Measurements from ENCODE around the gene NKAIN2. TPM values are rescaled to one million over a fixed set of nuclear protein-coding genes. Genes with fewer than 3 reads are reported as not detected.
A peak's percentile ranks its signal among the peaks of the same experiment; 100 is the strongest.

Gene NKAIN2
- total and polyA plus RNA-seq, 9 of the 15 experiments (the other 6 are each of a cell fraction or from before 2014, with no cell fraction given) = not detected

GRCh38 chr6:124755321-124755720 lies 951.7 kb downstream of the NKAIN2 start:
- no peak overlapping the region for H3K4me3 ChIP-seq
- WGBS (ENCODE audit: insufficient coverage, low coverage, missing lambda C conversion rate) = 4% methylated on average over 2 of the region's 2 CpGs
- no peak for ATAC-seq
- intact Hi-C loops (cut with micrococcal nuclease) = no loop called here
- H3K79me2 ChIP-seq (ENCODE audit: control insufficient read depth, insufficient read depth, low read length) = no peaks in the 10 kb centered on the region
- no peak for DNase-seq (ENCODE audit: extremely low read depth in 1 of 4, low spot score in 3 of 4)
- peak; percentile 58 for TF ChIP-seq ZNF146 (CRISPR knock-in tag; IDR thresholded peaks at IDR 0.05; ENCODE audit: unreplicated experiment)
- TF ChIP-seq MEF2A (IDR thresholded peaks at IDR 0.05; ENCODE audit: control insufficient read depth, low read depth, low read length) = no peak
- no peaks in the 10 kb centered on the region for H3K9me3 ChIP-seq (replicated peaks; ENCODE audit: control insufficient read depth, insufficient read depth, low read depth, low read length)
- H3K27ac ChIP-seq (ENCODE audit: extremely low read depth, low read depth, low read length) = no peak overlapping the region
- H2AFZ ChIP-seq (ENCODE audit: low read depth, low read length) = no peak overlapping the region
- no peaks in the 10 kb centered on the region for H3K36me3 ChIP-seq (ENCODE audit: control insufficient read depth, insufficient read depth, low read length)
- H3K27me3 ChIP-seq (ENCODE audit: control insufficient read depth in 2 of 2, insufficient read depth in 2 of 2, low read length in 2 of 2) = no peaks in the 10 kb centered on the region
- no peak for FAIRE-seq
- no peaks in the 10 kb centered on the region for H4K20me1 ChIP-seq (replicated peaks; ENCODE audit: control insufficient read depth, insufficient read depth, low read length)
- ChIA-PET POLR2A (no interaction called here), CTCF (ENCODE audit: low intra/inter-chr PET ratio) (interaction anchor here (0.7 kb wide), 1 partner anchor 558 kb away, joined by 3 read pairs; no protein-coding TSS in a partner anchor)
- no peaks in the 10 kb centered on the region for H3K4me1 ChIP-seq (replicated peaks in 1 of 2; ENCODE audit: control insufficient read depth in 2 of 2, insufficient read depth in 2 of 2, low read length in 2 of 2)
- H3K9ac ChIP-seq (ENCODE audit: insufficient read depth in 1 of 2, low read depth in 2 of 2, low read length in 2 of 2) = no peak overlapping the region
- in situ Hi-C loops (cut with MboI) = no loop called here
- H3K9me1 ChIP-seq (ENCODE audit: control insufficient read depth, insufficient read depth, low read length) = no peaks in the 10 kb centered on the region
- BruUV-seq (replicated peaks) = no TSS peak
- H3K4me2 ChIP-seq (ENCODE audit: insufficient read depth, low read length) = no peak overlapping the region

GRCh38 chr6:124757560-124757959 lies 953.9 kb downstream of the NKAIN2 start:
- H3K27me3 ChIP-seq (ENCODE audit: control insufficient read depth in 2 of 2, insufficient read depth in 2 of 2, low read length in 2 of 2) = no peaks in the 10 kb centered on the region
- in situ Hi-C loops (cut with MboI) = no loop called here
- no TSS peak for BruUV-seq (replicated peaks)
- no peaks in the 10 kb centered on the region for H3K4me1 ChIP-seq (replicated peaks in 1 of 2; ENCODE audit: control insufficient read depth in 2 of 2, insufficient read depth in 2 of 2, low read length in 2 of 2)
- H3K9ac ChIP-seq (ENCODE audit: insufficient read depth in 1 of 2, low read depth in 2 of 2, low read length in 2 of 2) = no peak overlapping the region
- ATAC-seq (no peak), DNase-seq (ENCODE audit: extremely low read depth in 1 of 4, low spot score in 3 of 4) (no peak), FAIRE-seq (no peak)
- no peak overlapping the region for H2AFZ ChIP-seq (ENCODE audit: low read depth, low read length)
- intact Hi-C loops (cut with micrococcal nuclease) = no loop called here
- no peaks in the 10 kb centered on the region for H3K79me2 ChIP-seq (ENCODE audit: control insufficient read depth, insufficient read depth, low read length)
- no peaks in the 10 kb centered on the region for H3K9me1 ChIP-seq (ENCODE audit: control insufficient read depth, insufficient read depth, low read length)
- POLR2A ChIA-PET = interaction anchor here (0.9 kb wide), 1 partner anchor 112 kb away, joined by 3 read pairs; no protein-coding TSS in a partner anchor
- H3K4me3 ChIP-seq = no peak overlapping the region
- H3K9me3 ChIP-seq (replicated peaks; ENCODE audit: control insufficient read depth, insufficient read depth, low read depth, low read length) = no peaks in the 10 kb centered on the region
- CTCF ChIA-PET (ENCODE audit: low intra/inter-chr PET ratio) = no interaction called here
- H4K20me1 ChIP-seq (replicated peaks; ENCODE audit: control insufficient read depth, insufficient read depth, low read length) = no peaks in the 10 kb centered on the region
- no peaks in the 10 kb centered on the region for H3K36me3 ChIP-seq (ENCODE audit: control insufficient read depth, insufficient read depth, low read length)
- H3K27ac ChIP-seq (ENCODE audit: extremely low read depth, low read depth, low read length) = no peak overlapping the region
- no peak overlapping the region for H3K4me2 ChIP-seq (ENCODE audit: insufficient read depth, low read length)
- TF ChIP-seq E2F1 (CRISPR knock-in tag; IDR thresholded peaks at IDR 0.05) (no peak), ATF1 (CRISPR knock-in tag; IDR thresholded peaks at IDR 0.05) (no peak), ATF1 (tag; IDR thresholded peaks at IDR 0.05) (no peak), ZBTB12 (CRISPR knock-in tag; IDR thresholded peaks at IDR 0.05) (no peak), NFRKB (IDR thresholded peaks at IDR 0.05; ENCODE audit: low read depth) (no peak), WHSC1 (IDR thresholded peaks at IDR 0.05; ENCODE audit: low read length) (no peak), FOXP4 (CRISPR knock-in tag; IDR thresholded peaks at IDR 0.05; ENCODE audit: borderline replicate concordance) (no peak), ZNF316 (IDR thresholded peaks at IDR 0.05) (no peak), ZNF274 (IDR thresholded peaks at IDR 0.05; ENCODE audit: borderline replicate concordance, low read depth, low read length) (no peak), ZNF699 (CRISPR knock-in tag; IDR thresholded peaks at IDR 0.05; ENCODE audit: insufficient replicate concordance) (no peak), E2F3 (CRISPR knock-in tag; IDR thresholded peaks at IDR 0.05) (no peak), ZEB2 (IDR thresholded peaks at IDR 0.05) (no peak), FIP1L1 (IDR thresholded peaks at IDR 0.05; ENCODE audit: low read depth, low read length, poor library complexity, severe bottlenecking) (no peak)
